Measurements from ENCODE around the gene ARHGEF39.

GRCh38 chr9:35683323-35683722 lies 18.3 kb upstream of the ARHGEF39 start:
- TF ChIP-seq, protein P1, sequence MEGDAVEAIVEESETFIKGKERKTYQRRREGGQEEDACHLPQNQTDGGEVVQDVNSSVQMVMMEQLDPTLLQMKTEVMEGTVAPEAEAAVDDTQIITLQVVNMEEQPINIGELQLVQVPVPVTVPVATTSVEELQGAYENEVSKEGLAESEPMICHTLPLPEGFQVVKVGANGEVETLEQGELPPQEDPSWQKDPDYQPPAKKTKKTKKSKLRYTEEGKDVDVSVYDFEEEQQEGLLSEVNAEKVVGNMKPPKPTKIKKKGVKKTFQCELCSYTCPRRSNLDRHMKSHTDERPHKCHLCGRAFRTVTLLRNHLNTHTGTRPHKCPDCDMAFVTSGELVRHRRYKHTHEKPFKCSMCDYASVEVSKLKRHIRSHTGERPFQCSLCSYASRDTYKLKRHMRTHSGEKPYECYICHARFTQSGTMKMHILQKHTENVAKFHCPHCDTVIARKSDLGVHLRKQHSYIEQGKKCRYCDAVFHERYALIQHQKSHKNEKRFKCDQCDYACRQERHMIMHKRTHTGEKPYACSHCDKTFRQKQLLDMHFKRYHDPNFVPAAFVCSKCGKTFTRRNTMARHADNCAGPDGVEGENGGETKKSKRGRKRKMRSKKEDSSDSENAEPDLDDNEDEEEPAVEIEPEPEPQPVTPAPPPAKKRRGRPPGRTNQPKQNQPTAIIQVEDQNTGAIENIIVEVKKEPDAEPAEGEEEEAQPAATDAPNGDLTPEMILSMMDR (IDR thresholded peaks at IDR 0.05; ENCODE audit: insufficient read depth, low read length), result no peak
- TF ChIP-seq, protein P2, sequence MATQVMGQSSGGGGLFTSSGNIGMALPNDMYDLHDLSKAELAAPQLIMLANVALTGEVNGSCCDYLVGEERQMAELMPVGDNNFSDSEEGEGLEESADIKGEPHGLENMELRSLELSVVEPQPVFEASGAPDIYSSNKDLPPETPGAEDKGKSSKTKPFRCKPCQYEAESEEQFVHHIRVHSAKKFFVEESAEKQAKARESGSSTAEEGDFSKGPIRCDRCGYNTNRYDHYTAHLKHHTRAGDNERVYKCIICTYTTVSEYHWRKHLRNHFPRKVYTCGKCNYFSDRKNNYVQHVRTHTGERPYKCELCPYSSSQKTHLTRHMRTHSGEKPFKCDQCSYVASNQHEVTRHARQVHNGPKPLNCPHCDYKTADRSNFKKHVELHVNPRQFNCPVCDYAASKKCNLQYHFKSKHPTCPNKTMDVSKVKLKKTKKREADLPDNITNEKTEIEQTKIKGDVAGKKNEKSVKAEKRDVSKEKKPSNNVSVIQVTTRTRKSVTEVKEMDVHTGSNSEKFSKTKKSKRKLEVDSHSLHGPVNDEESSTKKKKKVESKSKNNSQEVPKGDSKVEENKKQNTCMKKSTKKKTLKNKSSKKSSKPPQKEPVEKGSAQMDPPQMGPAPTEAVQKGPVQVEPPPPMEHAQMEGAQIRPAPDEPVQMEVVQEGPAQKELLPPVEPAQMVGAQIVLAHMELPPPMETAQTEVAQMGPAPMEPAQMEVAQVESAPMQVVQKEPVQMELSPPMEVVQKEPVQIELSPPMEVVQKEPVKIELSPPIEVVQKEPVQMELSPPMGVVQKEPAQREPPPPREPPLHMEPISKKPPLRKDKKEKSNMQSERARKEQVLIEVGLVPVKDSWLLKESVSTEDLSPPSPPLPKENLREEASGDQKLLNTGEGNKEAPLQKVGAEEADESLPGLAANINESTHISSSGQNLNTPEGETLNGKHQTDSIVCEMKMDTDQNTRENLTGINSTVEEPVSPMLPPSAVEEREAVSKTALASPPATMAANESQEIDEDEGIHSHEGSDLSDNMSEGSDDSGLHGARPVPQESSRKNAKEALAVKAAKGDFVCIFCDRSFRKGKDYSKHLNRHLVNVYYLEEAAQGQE (IDR thresholded peaks at IDR 0.05; ENCODE audit: insufficient replicate concordance, low read depth), result no peak
- no peak for TF ChIP-seq POLR2AphosphoS5 (IDR thresholded peaks at IDR 0.05; ENCODE audit: low read depth)
